NCI-H524 treated with DMSO at 0.1 percent for 48 hours (cell line): ENCODE data around the gene HOXA7.

Experiments
- DNase-seq: peaks from one replicate; lab custom pipeline; 2025; lab: John Stamatoyannopoulos, UW

The HOXA7 gene

GRCh38 chr7:27118580-27118979 lies 37.9 kb downstream of the HOXA7 start:
- no peak for DNase-seq

GRCh38 chr7:27117887-27118491 lies 38.5 kb downstream of the HOXA7 start:
- DNase-seq: no peak

- no peak for DNase-seq
Measured at GRCh38 chr7:27116962-27117886, 39.3 kb downstream of the HOXA7 start.

GRCh38 chr7:27116031-27116961 lies 40.2 kb downstream of the HOXA7 start:
- no peak for DNase-seq

- DNase-seq: no peak
Measured at GRCh38 chr7:27115221-27116026, 41.1 kb downstream of the HOXA7 start.

- DNase-seq: no peak
Measured at GRCh38 chr7:27114881-27115220, 41.6 kb downstream of the HOXA7 start.

- no peak for DNase-seq
Measured at GRCh38 chr7:27113991-27114769, 42.3 kb downstream of the HOXA7 start.

- DNase-seq: no peak
Measured at GRCh38 chr7:27112955-27113949, 43.2 kb downstream of the HOXA7 start.

GRCh38 chr7:27112361-27112760 lies 44.1 kb downstream of the HOXA7 start:
- no peak for DNase-seq

- no peak for DNase-seq
Measured at GRCh38 chr7:27111751-27112277, 44.7 kb downstream of the HOXA7 start.

- DNase-seq: no peak
Measured at GRCh38 chr7:27111042-27111750, 45.3 kb downstream of the HOXA7 start.

- DNase-seq: no peak
Measured at GRCh38 chr7:27110186-27111031, 46.1 kb downstream of the HOXA7 start.

GRCh38 chr7:27109466-27110185 lies 46.8 kb downstream of the HOXA7 start:
- no peak for DNase-seq

- no peak for DNase-seq
Measured at GRCh38 chr7:27108390-27109127, 47.9 kb downstream of the HOXA7 start.

- DNase-seq: no peak
Measured at GRCh38 chr7:27107391-27108381, 48.8 kb downstream of the HOXA7 start.
